ENCODE measurements around the gene ID4.

GRCh38 chr6:19795211-19795610, 42.0 kb upstream of the ID4 start:
- TF ChIP-seq RFX5 (IDR thresholded peaks at IDR 0.05; ENCODE audit: low read depth, low read length) (no peak), SMC3 (IDR thresholded peaks at IDR 0.05; ENCODE audit: low read depth, low read length) (no peak), CTCF (conservative IDR thresholded peaks at IDR 0.05; ENCODE audit: low read depth, low read length) (no peak), POLR2A (IDR thresholded peaks at IDR 0.05; ENCODE audit: low read depth, low read length) (no peak), USF2 (IDR thresholded peaks at IDR 0.05; ENCODE audit: low read depth, low read length) (no peak)
